HG03025 (cell line): ENCODE data around the gene MRPL55.

ENCODE experiments used
- ATAC-seq: cut with Tn5 transposase; IDR thresholded peaks from one replicate; pipeline ENCODE4 v1.9.1; 2021; ENCODE audit warnings: mild to moderate bottlenecking, moderate library complexity; ENCODE audit not compliant: unreplicated experiment, low FRiP score

MRPL55 gene

DNA sequence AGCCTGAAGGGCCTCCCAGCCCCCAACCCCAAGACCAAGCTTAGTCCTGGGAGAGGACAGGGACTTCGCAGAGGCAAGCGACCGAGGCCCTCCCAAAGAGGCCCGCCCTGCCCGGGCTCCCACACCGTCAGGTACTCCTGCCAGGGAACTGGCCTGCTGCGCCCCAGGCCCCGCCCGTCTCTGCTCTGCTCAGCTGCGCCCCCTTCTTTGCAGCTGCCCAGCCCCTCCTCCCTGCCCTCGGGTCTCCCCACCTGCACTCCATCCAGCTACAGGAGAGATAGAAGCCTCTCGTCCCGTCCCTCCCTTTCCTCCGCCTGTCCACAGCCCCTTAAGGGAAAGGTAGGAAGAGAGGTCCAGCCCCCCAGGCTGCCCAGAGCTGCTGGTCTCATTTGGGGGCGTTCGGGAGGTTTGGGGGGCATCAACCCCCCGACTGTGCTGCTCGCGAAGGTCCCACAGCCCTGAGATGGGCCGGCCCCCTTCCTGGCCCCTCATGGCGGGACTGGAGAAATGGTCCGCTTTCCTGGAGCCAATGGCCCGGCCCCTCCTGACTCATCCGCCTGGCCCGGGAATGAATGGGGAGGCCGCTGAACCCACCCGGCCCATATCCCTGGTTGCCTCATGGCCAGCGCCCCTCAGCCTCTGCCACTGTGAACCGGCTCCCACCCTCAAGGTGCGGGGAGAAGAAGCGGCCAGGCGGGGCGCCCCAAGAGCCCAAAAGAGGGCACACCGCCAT is 48.5 kb downstream of the MRPL55 start:
- no peak for ATAC-seq

DNA sequence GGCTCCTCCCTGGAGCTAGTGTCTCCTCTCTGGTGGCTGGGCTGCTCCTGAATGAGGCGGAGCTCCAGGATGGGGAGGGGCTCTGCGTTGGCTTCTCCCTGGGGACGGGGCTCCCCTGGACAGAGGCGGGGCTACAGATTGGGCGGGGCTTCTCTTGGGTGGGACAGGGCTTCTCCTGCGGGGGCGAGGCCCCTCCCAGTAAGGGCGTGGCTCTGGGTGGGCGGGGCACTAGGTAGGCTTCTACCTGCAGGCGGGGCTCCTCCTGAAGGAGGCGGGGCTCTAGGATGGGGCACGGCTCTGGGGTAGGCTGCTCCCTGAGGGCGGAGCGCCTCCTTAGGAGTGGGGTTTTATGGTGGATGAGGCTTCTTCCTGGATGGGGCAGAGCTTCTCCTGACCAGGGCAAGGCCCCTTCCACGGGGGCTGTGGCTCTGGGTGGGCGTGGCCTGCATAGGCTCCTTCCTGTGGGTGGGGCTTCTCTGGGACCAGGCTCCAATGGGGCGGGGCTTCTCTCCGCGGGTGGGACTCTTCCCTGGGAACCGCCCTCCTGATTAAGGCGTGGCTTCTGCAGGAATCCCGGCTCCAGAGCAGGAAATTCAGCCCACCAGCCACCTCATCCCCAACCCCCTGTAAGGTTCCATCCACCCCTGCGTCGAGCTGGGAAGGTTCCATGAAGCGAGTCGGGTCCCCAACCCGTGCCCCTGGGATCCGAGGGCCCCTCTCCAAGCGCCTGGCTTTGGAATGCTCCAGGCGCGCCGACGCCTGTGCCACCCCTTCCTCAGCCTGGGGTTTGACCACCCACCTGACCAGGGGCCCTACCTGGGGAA is 49.3 kb downstream of the MRPL55 start:
- ATAC-seq = no peak

DNA sequence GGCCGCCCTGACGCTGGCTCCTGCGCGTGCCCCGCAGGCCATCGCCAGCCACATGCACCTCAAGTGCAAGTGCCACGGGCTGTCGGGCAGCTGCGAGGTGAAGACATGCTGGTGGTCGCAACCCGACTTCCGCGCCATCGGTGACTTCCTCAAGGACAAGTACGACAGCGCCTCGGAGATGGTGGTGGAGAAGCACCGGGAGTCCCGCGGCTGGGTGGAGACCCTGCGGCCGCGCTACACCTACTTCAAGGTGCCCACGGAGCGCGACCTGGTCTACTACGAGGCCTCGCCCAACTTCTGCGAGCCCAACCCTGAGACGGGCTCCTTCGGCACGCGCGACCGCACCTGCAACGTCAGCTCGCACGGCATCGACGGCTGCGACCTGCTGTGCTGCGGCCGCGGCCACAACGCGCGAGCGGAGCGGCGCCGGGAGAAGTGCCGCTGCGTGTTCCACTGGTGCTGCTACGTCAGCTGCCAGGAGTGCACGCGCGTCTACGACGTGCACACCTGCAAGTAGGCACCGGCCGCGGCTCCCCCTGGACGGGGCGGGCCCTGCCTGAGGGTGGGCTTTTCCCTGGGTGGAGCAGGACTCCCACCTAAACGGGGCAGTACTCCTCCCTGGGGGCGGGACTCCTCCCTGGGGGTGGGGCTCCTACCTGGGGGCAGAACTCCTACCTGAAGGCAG is 50.0 kb downstream of the MRPL55 start:
- ATAC-seq = no peak

DNA sequence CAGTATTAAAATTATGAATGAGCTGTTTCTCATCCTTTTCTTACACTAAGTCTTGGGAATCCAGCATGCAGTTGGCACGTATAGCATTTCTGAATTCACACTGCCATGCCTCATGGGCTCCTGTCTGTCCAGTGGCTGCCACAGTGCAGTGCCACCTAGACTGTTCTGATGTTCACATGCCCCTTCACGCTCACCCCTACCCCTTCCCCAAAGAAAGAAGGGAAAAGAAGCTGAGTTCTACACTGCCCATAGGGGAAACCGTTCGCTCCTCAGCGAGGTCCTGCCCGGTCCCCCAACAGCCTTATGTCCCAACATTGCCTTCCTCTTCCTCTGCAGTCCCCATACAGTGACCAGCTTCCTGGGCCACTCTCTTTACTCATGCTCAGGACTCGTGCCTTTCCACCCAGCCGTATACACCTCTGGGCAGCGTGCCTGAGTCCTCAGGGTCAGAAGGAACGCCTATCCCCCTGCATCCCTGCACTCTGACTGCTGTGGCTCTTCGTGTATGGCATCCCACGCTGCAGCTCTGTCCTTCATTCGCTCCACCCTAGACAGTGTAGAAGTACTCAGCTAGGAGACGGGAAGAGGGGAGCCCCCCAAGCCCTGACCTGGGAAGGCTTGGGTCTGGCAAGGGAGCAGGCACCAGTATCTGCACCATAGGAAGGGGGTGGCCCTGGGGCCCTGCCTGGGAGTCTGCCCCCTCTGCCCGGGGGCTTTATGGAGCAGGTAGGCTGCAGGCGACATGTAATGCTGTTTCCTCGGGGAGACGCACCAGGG is 50.7 kb downstream of the MRPL55 start:
- ATAC-seq = no peak
